NCI-H1092 (cell line): ENCODE measurements around the gene RAPGEF4.

Source experiments
- DNase-seq: peaks from one replicate; lab custom pipeline; 2025; lab: John Stamatoyannopoulos, UW

Gene RAPGEF4

DNA sequence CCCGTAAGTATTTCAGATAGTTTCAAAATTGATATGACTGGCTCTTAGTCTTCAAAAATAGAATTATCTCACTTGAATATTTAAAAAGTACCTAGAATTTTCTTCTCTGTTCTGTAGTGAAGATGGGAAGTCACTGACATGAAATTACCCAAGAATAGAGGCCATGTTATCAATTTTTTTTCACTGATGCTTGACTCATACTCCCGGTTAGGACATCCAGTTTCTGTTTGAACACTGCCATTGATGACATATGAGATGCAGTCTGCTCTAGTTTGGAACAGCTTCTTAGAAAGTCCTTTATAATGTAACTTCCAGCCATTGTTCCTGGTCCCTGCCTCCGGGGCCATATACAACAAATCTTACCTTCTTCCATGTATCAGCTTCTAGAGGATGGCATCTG, 366.0 kb downstream of the RAPGEF4 start:
- DNase-seq: no peak
